ENCODE results near the gene ENPEP.

- TF ChIP-seq CTCF (IDR thresholded peaks at IDR 0.05; ENCODE audit: insufficient read depth, low read length, poor library complexity, severe bottlenecking) (no peak), EZH2phosphoT487 (conservative IDR thresholded peaks at IDR 0.05; ENCODE audit: low read length) (no peak)
Observed at GRCh38 chr4:110485452-110485851, 9.5 kb downstream of the ENPEP start.

Measured in SU-DHL-6 (cell line).